HCT116 (cell line): ENCODE measurements around the gene GPRIN1. TPM values are rescaled to one million over a fixed set of nuclear protein-coding genes. Genes with fewer than 3 reads are reported as not detected.

Source experiments
- ATAC-seq: fragments of 200-7000 bp; cut with Tn5 transposase; 2 replicates; pipeline ENCODE4 v1.9.1; 2020; ENCODE audit warnings: mild to moderate bottlenecking, moderate library complexity
- BruUV-seq: library from RNA; stranded (reverse); fragments of 400-500 nt; replicated peaks from 2 replicates; lab custom pipeline; 2021; lab: Mats Ljungman, UMichigan
- CTCF ChIA-PET: fragments of 300-600 bp; sonication (Branson Sonifier 250); formaldehyde crosslinking; loops from one replicate; lab custom pipeline; 2021; ENCODE audit warnings: antibody characterized with exemption; lab: Charles Lee
- POLR2A ChIA-PET: fragments of 300-600, 350-600 bp; sonication (Branson Sonifier 250); formaldehyde crosslinking; loops from one replicate; lab custom pipeline; 2021; ENCODE audit warnings: antibody characterized with exemption; lab: Charles Lee
- RAD21 ChIA-PET, 2 experiments: fragments of 300-600 bp; sonication (Branson Sonifier 250); formaldehyde crosslinking; loops; one replicate each; lab custom pipeline; 2023; ENCODE audit warnings: low total read pairs in 2 of 2; ENCODE audit not compliant: uncharacterized antibody in 2 of 2, unreplicated experiment in 2 of 2, low non-redundant PET in 1 of 2; lab: Charles Lee
- DNase-seq: peaks from one replicate; pipeline ENCODE4 v3.0.0-alpha.2; 2010; ENCODE audit warnings: low read depth, low spot score
- H2AFZ ChIP-seq: fragments of 200-600 bp; shearing (Covaris generic), sonication (generic); 2 replicates; pipeline ENCODE4 v1.6.1; 2017; ENCODE audit warnings: low read depth, mixed run types, mixed read lengths, antibody characterized with exemption, low read length; ENCODE audit not compliant: poor library complexity, severe bottlenecking
- H3K27ac ChIP-seq: 2 replicates; pipeline ENCODE4 v1.5.1; 2012; ENCODE audit warnings: low read depth, low read length
- H3K27me3 ChIP-seq: fragments of 200-600 bp; sonication (generic); 2 replicates; pipeline ENCODE4 v1.6.1; 2016; ENCODE audit warnings: mixed run types, low read length, mixed read lengths; ENCODE audit not compliant: insufficient read depth
- H3K36me3 ChIP-seq, 2 experiments: fragments of 200-500 bp in 1 of 2; fragments of 200-600 bp in 1 of 2; sonication (Bioruptor generic) in 1 of 2; sonication (generic) in 1 of 2; 2 replicates each; pipeline versions ENCODE4 v1.5.1 to v1.6.1; 2014 to 2016; ENCODE audit warnings: low read length in 2 of 2, inconsistent platforms in 1 of 2, mixed read lengths in 1 of 2, mixed run types in 1 of 2; ENCODE audit not compliant: insufficient read depth in 2 of 2, control insufficient read depth in 1 of 2
- H3K4me1 ChIP-seq, 2 experiments: fragments of 200-600 bp in 1 of 2; sonication (generic) in 1 of 2; 2 replicates each; pipeline versions ENCODE4 v1.5.1 to v1.6.1; 2012 to 2017; ENCODE audit warnings: low read length in 2 of 2, inconsistent platforms in 1 of 2, mild to moderate bottlenecking in 1 of 2, mixed read lengths in 1 of 2, mixed run types in 1 of 2, moderate library complexity in 1 of 2; ENCODE audit not compliant: insufficient read depth in 2 of 2, control insufficient read depth in 1 of 2
- H3K4me2 ChIP-seq: fragments of 200-600 bp; sonication (generic); 2 replicates; pipeline ENCODE4 v1.6.1; 2017; ENCODE audit warnings: mixed run types, low read length, mixed read lengths
- H3K4me3 ChIP-seq, 2 experiments: fragments of 200-600 bp in 1 of 2; sonication (generic) in 1 of 2; replicated peaks in 1 of 2; 2 replicates each; pipeline ENCODE4 v1.5.1; 2011 to 2016; ENCODE audit warnings: low read length in 2 of 2, control low read depth in 1 of 2, low read depth in 1 of 2, mild to moderate bottlenecking in 1 of 2, mixed read lengths in 1 of 2, mixed run types in 1 of 2
- H3K79me2 ChIP-seq: fragments of 200-600 bp; sonication (generic); 2 replicates; pipeline ENCODE4 v1.6.1; 2017; ENCODE audit warnings: mild to moderate bottlenecking, mixed run types, low read length, moderate library complexity, mixed read lengths; ENCODE audit not compliant: insufficient read depth
- H3K9ac ChIP-seq: fragments of 200-600 bp; sonication (generic); 2 replicates; pipeline ENCODE4 v1.6.1; 2016; ENCODE audit warnings: low read length, mixed read lengths
- H3K9me2 ChIP-seq: fragments of 200-600 bp; sonication (generic), shearing (Covaris generic); 2 replicates; pipeline ENCODE4 v1.6.1; 2017; ENCODE audit warnings: mixed run types, mild to moderate bottlenecking, moderate library complexity; ENCODE audit not compliant: insufficient read depth
- H3K9me3 ChIP-seq, 2 experiments: fragments of 200-500 bp in 1 of 2; fragments of 200-600 bp in 1 of 2; sonication (Bioruptor generic) in 1 of 2; sonication (generic) in 1 of 2; 2 replicates each; pipeline ENCODE4 v1.6.1; 2014 to 2017; ENCODE audit warnings: low read length in 2 of 2, mixed read lengths in 2 of 2, inconsistent platforms in 1 of 2, low read depth in 1 of 2, mild to moderate bottlenecking in 1 of 2, mixed run types in 1 of 2, moderate library complexity in 1 of 2; ENCODE audit not compliant: control insufficient read depth in 1 of 2, insufficient read depth in 1 of 2
- H4K20me1 ChIP-seq: fragments of 200-600 bp; sonication (generic), shearing (Covaris generic); 2 replicates; pipeline ENCODE4 v1.6.1; 2017; ENCODE audit warnings: mixed run types, mild to moderate bottlenecking, moderate library complexity; ENCODE audit not compliant: insufficient read depth
- CBX3 ChIP-seq: IDR thresholded peaks from 2 replicates; pipeline ENCODE4 v1.6.1; 2012; ENCODE audit warnings: low read depth
- FOSL1 ChIP-seq: IDR thresholded peaks from 2 replicates; pipeline ENCODE4 v1.6.1; 2012; ENCODE audit warnings: low read depth
- POLR2A ChIP-seq: IDR thresholded peaks from 2 replicates; pipeline ENCODE4 v1.7.0; 2011; ENCODE audit warnings: borderline replicate concordance; ENCODE audit not compliant: insufficient read depth, insufficient read length; ENCODE audit errors: extremely low read depth
- RAD21 ChIP-seq: IDR thresholded peaks from 2 replicates; pipeline ENCODE4 v1.6.1; 2012; ENCODE audit warnings: low read depth, mild to moderate bottlenecking
- TCF7L2 ChIP-seq: IDR thresholded peaks from 2 replicates; pipeline ENCODE4 v1.7.0; 2011; ENCODE audit warnings: borderline replicate concordance, inconsistent platforms; ENCODE audit not compliant: insufficient read depth, insufficient read length; ENCODE audit errors: extremely low read depth
- intact Hi-C: fragments of 100-400 bp; cut with micrococcal nuclease; formaldehyde crosslinking; loops from 2 replicates; pipeline ENCODE4 v1.10.0; 2022
- total RNA-seq: library from RNA; stranded (reverse); gene quantifications from one replicate; pipeline ENCODE4 v1.2.1, GENCODE V29; 2021; ENCODE audit not compliant: unreplicated experiment
- TF ChIP-seq, protein P1 (sequence below), 3 experiments: fragments of 200-600 bp in 1 of 3; sonication (generic) in 1 of 3; IDR thresholded peaks in 2 of 3; conservative IDR thresholded peaks in 1 of 3; 2 replicates each; pipeline ENCODE4 v1.5.1; 2012 to 2017; ENCODE audit warnings: low read depth in 2 of 3, low read length in 2 of 3, antibody characterized with exemption in 1 of 3, borderline replicate concordance in 1 of 3, control low read depth in 1 of 3, mild to moderate bottlenecking in 1 of 3, mixed read lengths in 1 of 3, mixed run types in 1 of 3, moderate library complexity in 1 of 3; ENCODE audit not compliant: insufficient read depth in 1 of 3
- TF ChIP-seq, protein P2 (sequence below): IDR thresholded peaks from 2 replicates; pipeline ENCODE4 v1.6.1; 2012
- TF ChIP-seq, protein P3 (sequence below): IDR thresholded peaks from 2 replicates; pipeline ENCODE4 v1.6.1; 2011; ENCODE audit warnings: mild to moderate bottlenecking, low read length, moderate library complexity; ENCODE audit not compliant: insufficient replicate concordance; ENCODE audit errors: extremely low read depth

Gene GPRIN1
- total RNA-seq, 1 experiment from 2014 or later = 14.2 TPM

DNA sequence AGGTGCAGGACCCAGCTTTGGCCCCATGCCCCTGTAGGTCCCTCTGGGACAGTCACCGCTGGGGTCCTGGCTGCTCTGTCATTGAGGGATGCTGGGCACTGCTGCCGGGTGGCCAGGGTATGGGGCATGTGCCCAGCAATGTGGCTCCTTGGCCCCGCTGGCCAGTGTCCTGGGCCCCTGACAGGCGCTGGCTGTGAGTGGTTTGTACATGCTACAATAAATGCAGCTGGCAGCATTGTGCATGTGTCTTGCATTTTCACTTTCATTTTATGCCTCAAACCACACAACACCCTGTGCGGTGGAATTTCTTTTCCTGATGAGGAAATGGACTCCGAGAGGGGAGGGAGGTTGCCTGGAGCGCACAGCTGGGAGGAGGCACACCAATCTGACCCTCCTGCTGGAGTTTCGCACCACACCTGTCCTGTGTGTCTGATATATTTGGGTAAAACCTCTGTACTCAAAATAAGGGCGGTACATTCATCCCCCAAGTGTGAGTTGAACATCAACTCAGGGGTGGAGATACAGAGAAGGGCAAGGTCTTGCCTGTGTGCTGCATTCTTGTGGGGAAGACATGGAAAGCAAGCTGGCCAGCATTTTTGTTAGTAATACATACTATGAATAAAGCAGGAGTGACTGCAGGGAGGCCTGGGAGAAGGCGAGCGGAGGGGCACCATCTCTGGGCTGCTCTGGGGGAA lies 49.0 kb upstream of the GPRIN1 start:
- CTCF ChIA-PET = interaction anchor here (0.9 to 3.2 kb wide), 7 partner anchors 9 to 455 kb away, joined by 3 to 16 read pairs (median 5); partner anchors contain the start of gene FGFR4
- no peaks in the 10 kb centered on the region; a peak in 1 of 4 replicates for H3K4me1 ChIP-seq
- H3K9ac ChIP-seq = no peak overlapping the region
- no peaks in the 10 kb centered on the region for H3K36me3 ChIP-seq
- H3K9me2 ChIP-seq = no peaks in the 10 kb centered on the region
- H3K79me2 ChIP-seq = no peaks in the 10 kb centered on the region
- no peaks in the 10 kb centered on the region for H4K20me1 ChIP-seq
- no peak overlapping the region for H3K4me3 ChIP-seq
- no peak overlapping the region for H3K27ac ChIP-seq
- TF ChIP-seq POLR2A (no peak), TCF7L2 (no peak), FOSL1 (no peak), RAD21 (no peak)
- H2AFZ ChIP-seq = no peak overlapping the region
- no peaks in the 10 kb centered on the region for H3K27me3 ChIP-seq
- RAD21 ChIA-PET = no interaction called here
- DNase-seq (no peak), ATAC-seq (no peak)
- H3K4me2 ChIP-seq = no peak overlapping the region
- POLR2A ChIA-PET = interaction anchor here (0.6 kb wide), 1 partner anchor 241 kb away, joined by 3 read pairs; no protein-coding TSS in a partner anchor
- no TSS peak for BruUV-seq
- H3K9me3 ChIP-seq = no peaks in the 10 kb centered on the region
- intact Hi-C loops = loop anchor here (10.0 kb wide), 1 partner anchor 646 kb away; the partner anchor contains the start of genes PRELID1 and RAB24

DNA sequence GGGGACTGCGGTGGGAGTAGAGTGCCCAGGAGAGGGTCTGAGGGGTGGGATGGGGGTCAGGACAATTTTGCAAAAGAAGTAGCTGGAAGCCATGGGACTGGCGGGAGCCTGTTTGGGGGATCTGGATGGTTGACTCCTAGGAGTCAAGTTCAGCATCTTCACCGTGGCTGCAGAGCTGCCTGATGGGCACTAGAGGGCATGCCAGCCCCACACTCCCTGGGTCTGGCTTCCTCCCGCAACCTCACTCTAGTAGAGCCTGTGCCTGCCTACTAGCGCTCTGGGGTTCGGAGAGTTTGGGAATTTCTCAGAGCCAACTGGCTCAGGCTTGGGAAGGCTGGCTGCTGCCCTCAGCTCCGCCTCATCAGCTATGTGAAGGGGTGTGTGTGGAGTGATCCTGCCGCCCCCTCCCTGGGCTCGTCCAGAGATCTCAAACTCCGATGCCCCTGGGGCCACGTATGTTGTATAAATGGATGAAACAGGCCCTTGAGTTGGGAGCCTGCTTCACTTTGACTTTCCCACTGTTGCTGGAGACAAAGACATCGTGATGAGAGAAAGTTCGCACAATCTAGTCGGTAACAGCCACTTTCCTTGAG lies 48.1 kb upstream of the GPRIN1 start:
- ATAC-seq (peak; percentile 78), DNase-seq (peak; percentile 34)
- H3K4me2 ChIP-seq = no peak overlapping the region
- ChIA-PET POLR2A (no interaction called here), CTCF (interaction anchor here (0.6 to 3.2 kb wide), 6 partner anchors 8 to 455 kb away, joined by 3 to 16 read pairs (median 4); partner anchors contain the start of gene FGFR4), RAD21 (no interaction called here)
- no peak overlapping the region for H3K27ac ChIP-seq
- H3K4me3 ChIP-seq = no peak overlapping the region
- no peaks in the 10 kb centered on the region for H3K27me3 ChIP-seq
- peaks cover 5 to 8% of the 10 kb centered on the region in 2 experiments; a peak in 2 of 4 replicates for H3K4me1 ChIP-seq
- H3K9ac ChIP-seq = no peak overlapping the region
- H4K20me1 ChIP-seq = no peaks in the 10 kb centered on the region
- H2AFZ ChIP-seq = no peak overlapping the region
- no peaks in the 10 kb centered on the region for H3K79me2 ChIP-seq
- H3K36me3 ChIP-seq = no peaks in the 10 kb centered on the region; a peak in 1 of 4 replicates
- intact Hi-C loops = loop anchor here (10.0 kb wide), 1 partner anchor 647 kb away; the partner anchor contains the start of genes PRELID1 and RAB24
- TF ChIP-seq, protein P1, sequence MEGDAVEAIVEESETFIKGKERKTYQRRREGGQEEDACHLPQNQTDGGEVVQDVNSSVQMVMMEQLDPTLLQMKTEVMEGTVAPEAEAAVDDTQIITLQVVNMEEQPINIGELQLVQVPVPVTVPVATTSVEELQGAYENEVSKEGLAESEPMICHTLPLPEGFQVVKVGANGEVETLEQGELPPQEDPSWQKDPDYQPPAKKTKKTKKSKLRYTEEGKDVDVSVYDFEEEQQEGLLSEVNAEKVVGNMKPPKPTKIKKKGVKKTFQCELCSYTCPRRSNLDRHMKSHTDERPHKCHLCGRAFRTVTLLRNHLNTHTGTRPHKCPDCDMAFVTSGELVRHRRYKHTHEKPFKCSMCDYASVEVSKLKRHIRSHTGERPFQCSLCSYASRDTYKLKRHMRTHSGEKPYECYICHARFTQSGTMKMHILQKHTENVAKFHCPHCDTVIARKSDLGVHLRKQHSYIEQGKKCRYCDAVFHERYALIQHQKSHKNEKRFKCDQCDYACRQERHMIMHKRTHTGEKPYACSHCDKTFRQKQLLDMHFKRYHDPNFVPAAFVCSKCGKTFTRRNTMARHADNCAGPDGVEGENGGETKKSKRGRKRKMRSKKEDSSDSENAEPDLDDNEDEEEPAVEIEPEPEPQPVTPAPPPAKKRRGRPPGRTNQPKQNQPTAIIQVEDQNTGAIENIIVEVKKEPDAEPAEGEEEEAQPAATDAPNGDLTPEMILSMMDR (IDR thresholded peaks at IDR 0.05 in 2 of 3, conservative IDR thresholded peaks at IDR 0.05 in 1 of 3; ENCODE audit: borderline replicate concordance in 1 of 3, insufficient read depth in 1 of 3, low read depth in 2 of 3, low read length in 2 of 3) = peak; percentile 65 to 90 (median 89); a peak in 5 of 6 replicates
- TF ChIP-seq CBX3 (no peak), RAD21 (peak; percentile 83)
- TF ChIP-seq, protein P2, sequence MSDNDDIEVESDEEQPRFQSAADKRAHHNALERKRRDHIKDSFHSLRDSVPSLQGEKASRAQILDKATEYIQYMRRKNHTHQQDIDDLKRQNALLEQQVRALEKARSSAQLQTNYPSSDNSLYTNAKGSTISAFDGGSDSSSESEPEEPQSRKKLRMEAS = no peak
- TF ChIP-seq, protein P3, sequence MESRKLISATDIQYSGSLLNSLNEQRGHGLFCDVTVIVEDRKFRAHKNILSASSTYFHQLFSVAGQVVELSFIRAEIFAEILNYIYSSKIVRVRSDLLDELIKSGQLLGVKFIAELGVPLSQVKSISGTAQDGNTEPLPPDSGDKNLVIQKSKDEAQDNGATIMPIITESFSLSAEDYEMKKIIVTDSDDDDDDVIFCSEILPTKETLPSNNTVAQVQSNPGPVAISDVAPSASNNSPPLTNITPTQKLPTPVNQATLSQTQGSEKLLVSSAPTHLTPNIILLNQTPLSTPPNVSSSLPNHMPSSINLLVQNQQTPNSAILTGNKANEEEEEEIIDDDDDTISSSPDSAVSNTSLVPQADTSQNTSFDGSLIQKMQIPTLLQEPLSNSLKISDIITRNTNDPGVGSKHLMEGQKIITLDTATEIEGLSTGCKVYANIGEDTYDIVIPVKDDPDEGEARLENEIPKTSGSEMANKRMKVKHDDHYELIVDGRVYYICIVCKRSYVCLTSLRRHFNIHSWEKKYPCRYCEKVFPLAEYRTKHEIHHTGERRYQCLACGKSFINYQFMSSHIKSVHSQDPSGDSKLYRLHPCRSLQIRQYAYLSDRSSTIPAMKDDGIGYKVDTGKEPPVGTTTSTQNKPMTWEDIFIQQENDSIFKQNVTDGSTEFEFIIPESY = no peak
- TSS peak; percentile 60 for BruUV-seq
- no peaks in the 10 kb centered on the region for H3K9me2 ChIP-seq
- no peaks in the 10 kb centered on the region for H3K9me3 ChIP-seq
